ENCODE results near the gene CRYGA. TPM values are rescaled to one million over a fixed set of nuclear protein-coding genes. Genes with fewer than 3 reads are reported as not detected.
"Not testable (repeated sequence)": the region's sequence is repeated elsewhere in the genome, so short reads cannot be mapped to it uniquely, and the experiment has no call there.

The CRYGA gene
- total RNA-seq, 1 donor from 2014 or later, result not detected

DNA sequence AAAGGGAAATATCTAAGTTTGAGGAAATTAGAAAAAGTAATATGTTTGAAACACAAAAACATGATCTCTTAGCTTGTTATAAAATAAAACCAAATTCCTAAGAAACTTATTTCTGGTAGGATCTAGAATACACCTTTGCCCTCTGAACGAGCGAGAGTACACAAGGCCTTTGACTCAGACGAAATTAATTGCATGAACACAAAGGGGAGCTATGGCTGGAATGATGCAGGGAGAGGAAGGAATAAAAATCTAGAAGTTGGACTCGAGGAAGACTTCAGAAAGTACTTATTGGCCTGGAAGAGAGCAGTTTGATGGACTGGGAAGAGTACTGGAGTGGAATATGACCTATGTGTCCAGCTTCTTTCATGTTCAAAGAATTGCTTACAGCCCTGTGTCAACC, 38.1 kb downstream of the CRYGA start:
- no peak for DNase-seq

DNA sequence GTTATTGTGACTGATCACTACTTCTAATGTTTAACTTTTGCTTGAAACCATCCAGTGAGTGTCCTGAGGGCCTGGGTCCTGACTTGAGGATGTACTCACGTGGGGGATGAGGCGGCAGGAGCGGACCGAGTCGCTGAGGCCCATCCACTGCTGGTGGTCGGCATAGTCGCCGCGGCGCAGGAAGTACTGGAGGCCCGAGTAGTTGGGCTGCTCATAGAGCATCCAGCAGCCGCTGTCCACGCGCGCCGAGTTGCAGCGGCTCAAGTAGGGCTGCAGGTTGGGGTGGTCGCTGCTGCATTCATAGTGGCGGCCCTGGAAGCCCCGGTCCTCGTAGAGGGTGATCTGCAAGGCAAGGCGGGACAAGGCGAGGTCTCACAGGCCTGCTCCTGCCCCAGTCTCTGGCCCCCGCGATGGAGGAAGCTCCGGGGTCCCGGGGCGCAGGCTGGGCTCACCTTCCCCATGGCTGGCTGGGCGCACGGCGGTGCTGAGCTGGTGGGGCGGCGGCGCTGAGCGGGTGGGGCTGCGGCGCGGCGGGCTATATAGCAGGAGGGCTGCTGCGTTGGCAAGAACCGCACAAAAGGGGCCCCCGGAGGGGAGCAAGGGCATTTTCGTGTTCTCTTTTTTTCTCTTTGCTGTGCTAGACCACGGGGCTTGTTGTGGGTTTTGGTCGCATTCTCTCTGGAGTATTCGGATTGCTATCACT, 39.2 kb downstream of the CRYGA start, which contains the start of gene CRYGD:
CRYGD (minus strand) TSS at position 512 of the 703 bp plus-strand sequence; CDS start at position 461, 51 bp downstream.
- DNase-seq, result not testable (repeated sequence)

GRCh38 chr2:208122248-208122647, 41.1 kb downstream of the CRYGA start:
- DNase-seq, result no peak

GRCh38 chr2:208118918-208119317, 44.5 kb downstream of the CRYGA start:
- no peak for DNase-seq

- DNase-seq, result not testable (repeated sequence)
Measured at GRCh38 chr2:208117390-208117789, 46.0 kb downstream of the CRYGA start.

- no peak for DNase-seq
Measured at GRCh38 chr2:208112969-208113368, 50.4 kb downstream of the CRYGA start.

DNA sequence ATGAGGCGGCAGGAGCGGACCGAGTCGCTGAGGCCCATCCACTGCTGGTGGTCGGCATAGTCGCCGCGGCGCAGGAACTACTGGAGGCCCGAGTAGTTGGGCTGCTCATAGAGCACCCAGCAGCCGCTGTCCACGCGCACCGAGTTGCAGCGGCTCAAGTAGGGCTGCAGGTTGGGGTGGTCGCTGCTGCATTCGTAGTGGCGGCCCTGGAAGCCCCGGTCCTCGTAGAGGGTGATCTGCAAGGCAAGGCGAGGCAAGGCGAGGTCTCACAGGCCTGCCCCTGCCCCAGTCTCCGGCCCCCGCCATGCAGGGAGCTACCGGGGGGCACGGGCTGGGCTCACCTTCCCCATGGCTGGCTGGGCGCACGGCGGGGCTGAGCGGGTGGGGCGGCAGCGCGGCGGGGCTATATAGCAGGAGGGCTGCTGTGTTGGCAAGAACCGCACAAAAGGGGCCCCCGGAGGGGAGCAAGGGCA, 51.1 kb downstream of the CRYGA start:
- DNase-seq, result not testable (repeated sequence)

Other genes with a start within 250 kb of the CRYGA start
- 16.3 TPM for gene PLEKHM3, start 138.1 kb downstream of the CRYGA start, total RNA-seq
- not detected for gene CRYGD, start 39.1 kb downstream of the CRYGA start, total RNA-seq
- not detected for gene CRYGC, start 33.8 kb downstream of the CRYGA start, total RNA-seq
- gene CRYGB, start 17.4 kb downstream of the CRYGA start, total RNA-seq, result not detected
- gene C2orf80, start 26.4 kb upstream of the CRYGA start, total RNA-seq, result not detected
- gene IDH1, start 91.5 kb upstream of the CRYGA start, total RNA-seq, result 70.6 TPM
- 33.3 TPM for gene PIKFYVE, start 102.7 kb upstream of the CRYGA start, total RNA-seq
- 0.10 TPM for gene PTH2R, start 243.2 kb upstream of the CRYGA start, total RNA-seq